GM21737 (cell line): ENCODE results near the gene TDO2.
"Not testable (repeated sequence)": the region's sequence is repeated elsewhere in the genome, so short reads cannot be mapped to it uniquely, and the experiment has no call there.

Experiments used
- ATAC-seq: cut with Tn5 transposase; IDR thresholded peaks from one replicate; pipeline ENCODE4 v1.9.1; 2021; ENCODE audit warnings: mild to moderate bottlenecking, moderate library complexity; ENCODE audit not compliant: unreplicated experiment

TDO2 gene

GRCh38 chr4:155903453-155903852 lies at the start of gene TDO2:
Gene TDO2, plus strand, starts transcription at chr4:155903696. Its CDS starts 63 bp downstream, at chr4:155903759.
- no peak for ATAC-seq

- ATAC-seq = no peak
Measured at GRCh38 chr4:155854582-155855226, 48.8 kb upstream of the TDO2 start.

GRCh38 chr4:155855897-155856296 lies 47.6 kb upstream of the TDO2 start:
- no peak for ATAC-seq

- no peak for ATAC-seq
Measured at GRCh38 chr4:155866177-155866576, 37.3 kb upstream of the TDO2 start, which contains the start of gene ASIC5. Gene ASIC5, minus strand, starts transcription at chr4:155866277. Its CDS starts 51 bp downstream, at chr4:155866226.

- ATAC-seq = no peak
Measured at GRCh38 chr4:155875878-155876277, 27.6 kb upstream of the TDO2 start.

GRCh38 chr4:155877971-155878370 lies 25.5 kb upstream of the TDO2 start:
- ATAC-seq = no peak

GRCh38 chr4:155878611-155879010 lies 24.9 kb upstream of the TDO2 start:
- no peak for ATAC-seq

- no peak for ATAC-seq
Measured at GRCh38 chr4:155879767-155880166, 23.7 kb upstream of the TDO2 start.

GRCh38 chr4:155881555-155881954 lies 21.9 kb upstream of the TDO2 start:
- ATAC-seq = no peak

- no peak for ATAC-seq
Measured at GRCh38 chr4:155883895-155884294, 19.6 kb upstream of the TDO2 start.

GRCh38 chr4:155885666-155886065 lies 17.8 kb upstream of the TDO2 start:
- ATAC-seq = no peak

- no peak for ATAC-seq
Measured at GRCh38 chr4:155887045-155887444, 16.5 kb upstream of the TDO2 start.

- no peak for ATAC-seq
Measured at GRCh38 chr4:155887847-155888570, 15.5 kb upstream of the TDO2 start.

GRCh38 chr4:155889031-155889793 lies 14.3 kb upstream of the TDO2 start:
- ATAC-seq = peak; percentile 88

GRCh38 chr4:155889946-155890345 lies 13.6 kb upstream of the TDO2 start:
- ATAC-seq = no peak

- ATAC-seq = no peak
Measured at GRCh38 chr4:155891058-155891457, 12.4 kb upstream of the TDO2 start.

GRCh38 chr4:155898371-155898770 lies 5.1 kb upstream of the TDO2 start:
- not testable (repeated sequence) for ATAC-seq

- ATAC-seq = no peak
Measured at GRCh38 chr4:155899891-155900290, 3.6 kb upstream of the TDO2 start.

- no peak for ATAC-seq
Measured at GRCh38 chr4:155900381-155900780, 3.1 kb upstream of the TDO2 start.

GRCh38 chr4:155901013-155901412 lies 2.5 kb upstream of the TDO2 start:
- no peak for ATAC-seq

- no peak for ATAC-seq
Measured at GRCh38 chr4:155904331-155904730, 835 bp downstream of the TDO2 start.
